CD1c-positive myeloid dendritic cell (primary cell): ENCODE data around the gene FBXO31.

Experiments
- DNase-seq: peaks from one replicate; pipeline ENCODE4 v3.0.0-alpha.2; 2016; ENCODE audit errors: extremely low spot score

The FBXO31 gene

GRCh38 chr16:87327798-87328495 lies 55.6 kb downstream of the FBXO31 start:
- DNase-seq: no peak

DNA sequence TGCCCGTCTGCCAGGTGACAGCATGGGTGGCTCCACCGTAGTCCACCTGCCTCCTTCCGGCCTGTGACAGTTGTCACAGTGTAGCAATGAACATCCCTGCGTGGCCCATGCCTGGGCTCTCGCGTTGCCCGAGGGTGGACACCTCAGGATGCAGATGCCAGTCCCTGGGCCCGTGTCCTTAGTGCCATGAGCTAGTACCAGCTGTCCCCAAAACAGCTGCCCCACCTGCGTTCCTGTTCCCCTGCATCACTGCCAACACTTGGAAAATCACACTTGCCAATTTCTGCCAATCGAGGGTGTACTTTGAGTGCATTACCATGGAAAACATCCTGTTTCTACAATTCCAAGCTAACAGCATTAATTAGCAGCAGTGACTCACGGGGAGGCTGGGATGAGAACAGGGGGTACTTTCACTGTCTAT lies 57.4 kb downstream of the FBXO31 start:
- no peak for DNase-seq

DNA sequence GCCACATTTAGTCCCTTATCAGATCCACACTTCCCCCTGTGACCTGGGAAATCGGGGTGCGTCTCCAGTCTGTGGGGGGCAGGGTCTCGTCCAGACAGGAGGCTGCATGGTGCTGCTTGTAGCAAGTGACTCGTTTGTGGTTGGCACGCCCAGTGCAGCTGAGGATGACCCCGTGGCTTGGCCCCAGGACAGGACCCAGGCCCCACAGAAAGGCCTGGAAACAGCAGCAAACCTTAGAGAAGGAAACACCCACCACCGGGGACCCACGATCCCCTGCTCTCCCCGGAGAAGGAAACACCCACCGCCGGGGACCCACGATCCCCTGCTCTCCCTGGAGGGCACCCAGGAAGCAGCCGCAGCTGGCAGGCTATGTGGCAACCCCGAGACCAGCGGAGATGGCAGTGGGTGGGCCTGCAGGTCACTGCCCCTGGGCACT lies 58.1 kb downstream of the FBXO31 start:
- no peak for DNase-seq

DNA sequence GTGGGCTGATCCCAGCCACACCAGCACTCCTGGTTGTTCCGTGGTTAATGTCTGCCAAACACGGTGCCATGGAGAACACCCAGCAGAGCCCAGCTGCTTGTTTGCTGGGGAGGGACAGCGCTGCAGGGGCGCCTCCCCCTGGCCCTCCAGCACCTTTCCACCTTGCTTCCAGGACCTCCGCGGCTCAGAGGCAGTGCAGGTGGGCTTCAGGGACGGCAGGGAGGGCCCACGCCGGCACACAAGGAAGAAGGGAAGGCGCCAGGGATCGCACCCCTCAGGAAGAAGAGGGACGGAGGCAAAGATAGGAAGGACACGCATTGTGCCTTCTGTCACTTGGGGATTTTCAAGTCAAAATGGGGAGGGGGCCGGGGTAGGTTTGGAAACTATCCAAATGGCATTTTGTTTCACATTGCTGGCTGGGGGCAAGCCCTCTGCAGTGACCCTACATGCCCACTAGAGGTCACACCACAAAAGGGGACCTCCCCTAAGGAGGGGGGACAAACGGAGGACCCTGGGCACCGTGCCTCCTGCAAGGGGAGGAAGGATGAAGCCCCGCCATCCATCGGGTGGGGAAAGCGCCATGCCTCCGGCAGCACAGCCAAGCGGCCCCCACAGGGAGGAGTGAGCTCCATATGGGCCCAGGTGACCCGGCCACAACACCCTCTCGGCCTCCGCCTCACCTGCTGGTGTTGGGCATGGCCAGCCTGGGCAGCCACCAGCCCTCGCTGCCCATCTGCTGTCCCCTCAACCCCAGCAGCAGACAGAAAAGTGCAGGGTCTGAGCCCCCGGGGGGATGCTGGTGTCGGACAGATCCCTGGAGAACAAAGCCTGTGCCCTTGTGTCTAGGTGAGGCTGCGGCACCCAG lies 58.9 kb downstream of the FBXO31 start:
- DNase-seq: peak; percentile 39

GRCh38 chr16:87323727-87324410 lies 59.7 kb downstream of the FBXO31 start:
- DNase-seq: no peak

DNA sequence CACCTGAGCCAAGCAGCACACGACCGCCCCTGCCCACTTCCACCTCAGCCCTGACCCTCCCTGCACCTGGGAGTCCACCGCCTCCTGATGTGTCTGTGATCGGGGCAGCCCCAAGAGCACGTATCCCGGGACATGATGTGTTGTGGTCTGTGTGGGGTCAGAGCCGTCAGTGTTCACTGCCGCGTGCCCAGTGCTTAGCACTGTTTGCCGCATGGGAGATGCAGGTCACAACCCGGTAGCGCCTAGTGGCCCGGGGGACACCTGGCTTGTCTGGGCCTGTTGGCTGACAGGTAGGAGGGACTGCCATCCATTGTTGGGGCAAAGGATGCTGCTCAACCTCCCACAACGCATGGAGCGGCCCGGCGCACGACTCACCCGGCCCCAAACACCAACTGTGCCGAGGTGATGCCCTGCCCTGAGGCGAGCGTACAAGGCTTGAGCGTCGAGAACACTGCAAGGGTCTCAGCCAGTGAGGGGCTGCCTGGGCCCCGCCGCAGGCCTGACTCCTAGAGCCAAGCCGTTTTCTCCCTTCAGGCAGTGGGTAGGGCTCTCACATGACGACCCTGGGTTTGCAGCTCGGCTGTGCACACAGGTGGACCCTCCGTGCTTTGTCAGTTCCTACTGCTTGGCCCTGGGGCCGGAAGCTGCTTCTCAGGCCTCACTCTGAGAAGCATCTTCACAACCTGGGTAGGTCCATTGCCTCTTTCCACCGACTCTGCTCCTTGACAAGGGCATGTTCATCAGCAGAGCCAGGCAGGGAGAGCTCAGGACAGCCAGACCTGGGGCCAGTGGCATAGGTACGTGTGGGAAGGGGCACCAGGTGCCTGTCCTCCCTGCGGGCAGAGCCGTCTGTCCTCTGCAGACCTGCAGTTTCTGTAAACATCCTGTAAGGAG lies 60.5 kb downstream of the FBXO31 start:
- DNase-seq: no peak

DNA sequence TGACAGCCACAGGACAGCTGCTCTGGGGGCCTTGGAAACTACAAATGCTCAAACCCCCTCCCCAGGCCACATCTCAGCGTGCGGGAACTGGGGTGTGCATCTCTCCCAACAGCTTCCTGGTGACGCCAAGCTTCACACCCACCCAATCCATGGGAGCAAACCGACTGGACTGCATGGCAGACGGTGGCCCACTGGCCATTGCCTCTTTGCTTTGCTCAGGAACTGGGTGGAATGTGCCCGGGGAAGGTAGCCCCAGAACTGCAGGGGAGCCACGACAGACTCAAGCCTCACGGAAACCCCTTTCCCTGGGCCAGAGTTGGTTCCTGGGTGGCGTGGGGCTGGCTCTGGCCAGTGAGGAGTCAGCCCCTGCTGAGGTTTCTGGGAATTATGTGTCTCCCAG lies 61.2 kb downstream of the FBXO31 start:
- no peak for DNase-seq

GRCh38 chr16:87321336-87322107 lies 62.1 kb downstream of the FBXO31 start:
- DNase-seq: no peak

GRCh38 chr16:87320510-87321227 lies 62.9 kb downstream of the FBXO31 start:
- DNase-seq: no peak

DNA sequence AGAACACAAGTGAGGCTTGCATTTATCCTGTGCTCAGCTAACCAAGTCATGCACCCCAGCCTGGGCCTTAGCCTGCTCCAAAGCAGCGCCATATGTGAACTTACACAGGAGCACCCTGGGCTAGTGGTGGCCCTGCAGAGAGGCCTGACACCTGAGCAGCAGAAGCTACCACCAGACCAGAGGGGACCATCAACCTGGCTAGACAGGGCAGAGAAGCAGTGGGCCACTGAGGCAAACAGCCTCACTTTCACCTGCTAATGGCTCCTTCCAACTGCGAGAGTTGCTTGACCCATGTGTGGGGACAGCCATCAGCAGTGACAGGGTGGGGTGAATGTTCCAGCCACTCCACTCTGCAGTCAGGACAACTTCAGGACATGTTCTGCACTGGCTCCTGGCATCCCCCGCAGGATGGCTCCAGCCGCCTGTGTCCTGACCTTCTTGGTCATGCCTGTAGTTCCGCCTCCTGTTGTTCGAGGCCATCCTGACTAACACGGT lies 63.5 kb downstream of the FBXO31 start:
- no peak for DNase-seq

DNA sequence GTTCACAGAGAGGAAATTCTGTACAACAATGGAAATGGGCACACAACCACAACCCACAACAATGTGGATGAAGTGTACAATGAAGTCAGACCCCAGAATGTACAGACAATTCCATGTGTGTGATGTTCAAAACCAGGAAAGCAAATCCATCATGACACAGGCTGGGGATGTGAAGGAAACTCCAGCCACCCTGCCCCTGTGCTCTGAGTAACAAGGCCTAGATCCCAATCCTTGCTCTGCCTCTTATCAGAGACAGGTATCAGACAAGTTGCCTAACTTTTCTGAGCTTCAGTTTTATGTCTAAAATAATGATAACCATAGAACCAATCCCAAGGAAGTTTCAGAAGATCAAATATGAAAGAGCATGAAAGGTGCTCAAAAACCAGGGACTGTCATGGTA lies 64.6 kb downstream of the FBXO31 start:
- no peak for DNase-seq

- peak; percentile 46 for DNase-seq
Measured at GRCh38 chr16:87317750-87318644, 65.6 kb downstream of the FBXO31 start.

GRCh38 chr16:87316923-87317749 lies 66.4 kb downstream of the FBXO31 start, which contains the start of gene C16orf95:
C16orf95 (minus strand) TSS chr16:87317392; CDS start chr16:87317242, 150 bp downstream.
- peak; percentile 98 for DNase-seq

DNA sequence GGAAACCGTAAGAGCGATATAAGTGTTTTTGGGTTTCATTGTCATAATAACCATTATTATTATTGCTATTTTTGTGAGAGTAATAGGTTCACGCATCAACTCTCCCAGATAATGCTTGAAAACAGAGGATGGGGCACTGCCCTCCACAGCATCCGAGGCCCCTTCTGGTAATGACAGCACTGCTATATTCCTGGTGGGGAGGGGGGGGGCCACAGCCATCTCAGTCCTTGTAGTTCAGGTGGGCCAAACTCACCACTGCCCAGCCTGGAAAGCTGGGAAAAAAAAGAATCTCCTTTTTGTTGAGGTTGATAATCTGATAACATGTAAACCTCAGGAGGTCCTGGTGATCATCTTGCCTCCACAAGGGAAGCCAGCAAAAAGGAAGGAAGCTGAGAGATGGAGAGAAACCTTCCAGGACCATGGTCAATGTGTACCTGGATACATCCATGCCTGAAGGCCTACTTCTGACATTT lies 67.1 kb downstream of the FBXO31 start:
- DNase-seq: no peak

GRCh38 chr16:87314990-87315420 lies 68.6 kb downstream of the FBXO31 start:
- no peak for DNase-seq

- no peak for DNase-seq
Measured at GRCh38 chr16:87312008-87312407, 71.6 kb downstream of the FBXO31 start.

DNA sequence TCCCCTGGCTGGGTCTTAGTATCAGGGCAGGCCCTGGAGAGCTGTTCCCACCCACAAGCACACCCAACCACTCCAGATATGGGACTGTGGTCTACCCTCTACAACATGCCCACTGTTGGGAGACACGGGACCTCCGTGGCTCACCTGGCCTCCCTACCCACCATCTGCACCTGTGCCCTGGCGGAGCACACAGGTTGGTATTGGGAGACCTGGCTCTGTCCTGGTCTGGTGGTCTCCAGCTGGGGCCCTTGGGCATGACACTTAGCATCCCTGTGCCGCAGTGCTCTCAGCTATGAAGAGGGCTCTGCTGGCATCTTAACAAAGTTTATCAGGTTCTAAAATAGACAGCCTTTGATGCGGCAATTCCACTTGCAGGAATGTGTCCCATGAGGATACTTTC lies 72.2 kb downstream of the FBXO31 start:
- DNase-seq: no peak

DNA sequence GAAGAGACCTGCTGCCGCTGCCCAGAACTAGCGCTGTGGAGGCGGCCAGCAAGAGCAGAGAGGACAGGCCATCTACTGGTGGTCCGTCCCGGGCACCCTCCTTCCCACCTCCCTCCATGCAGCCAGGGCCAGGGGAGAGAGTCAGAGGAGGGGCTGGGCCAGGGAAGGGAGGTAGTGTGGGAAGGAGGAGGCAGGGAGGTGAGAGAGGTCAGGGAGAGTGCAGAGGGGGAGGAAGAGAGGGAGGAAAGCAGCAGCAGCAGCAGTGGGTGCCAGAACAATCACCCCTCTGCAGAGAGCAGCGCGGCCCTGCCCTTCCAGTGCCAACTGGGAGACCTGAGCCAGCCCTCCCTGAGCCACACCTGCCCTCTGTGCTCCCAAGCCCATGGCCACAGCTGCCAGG lies 73.0 kb downstream of the FBXO31 start:
- DNase-seq: no peak
